Sigmoid colon (tissue), 7 donors: ENCODE measurements around the gene NSMF. TPM values are rescaled to one million over a fixed set of nuclear protein-coding genes. Genes with fewer than 3 reads are reported as not detected.
A peak's percentile ranks its signal among the peaks of the same experiment; 100 is the strongest.

Experiments
- DNase-seq: peaks from one replicate; pipeline ENCODE4 v3.0.0-alpha.2; 2019
- H3K27ac ChIP-seq, 4 donors: fragments of 200-600 bp; sonication (generic); one replicate each; pipeline ENCODE4 v1.5.1; 2016 to 2019; ENCODE audit warnings: mild to moderate bottlenecking in 1 of 4
- H3K27me3 ChIP-seq, 3 donors: fragments of 200-600 bp; sonication (generic); one replicate each; pipeline ENCODE4 v1.5.1; 2019; ENCODE audit warnings: mild to moderate bottlenecking in 1 of 3
- H3K36me3 ChIP-seq, 4 donors: fragments of 200-600 bp; sonication (generic); one replicate each; pipeline ENCODE4 v1.5.1; 2016 to 2019
- H3K4me1 ChIP-seq, 4 donors: fragments of 200-600 bp; sonication (generic); one replicate each; pipeline ENCODE4 v1.5.1; 2017 to 2019
- H3K4me3 ChIP-seq, 4 donors: fragments of 200-600 bp; sonication (generic); one replicate each; pipeline ENCODE4 v1.5.1; 2017 to 2019; ENCODE audit warnings: mild to moderate bottlenecking in 2 of 4, moderate library complexity in 1 of 4
- H3K9me3 ChIP-seq, 4 donors: fragments of 200-600 bp in 3 of 4; sonication (generic) in 3 of 4; one replicate each; pipeline versions ENCODE4 v1.5.1 to v1.6.1; 2013 to 2019
- CTCF ChIP-seq, 4 experiments: fragments of 450-650 bp in 3 of 4; fragments of 200-600 bp in 1 of 4; IDR thresholded peaks; one replicate each; pipeline ENCODE4 v1.5.1; 2016 to 2019; ENCODE audit warnings: antibody characterized with exemption in 4 of 4, mild to moderate bottlenecking in 3 of 4, moderate library complexity in 2 of 4
- EP300 ChIP-seq, 4 donors: sonication (generic); formaldehyde crosslinking; IDR thresholded peaks; one replicate each; pipeline ENCODE4 v1.6.1; 2017; ENCODE audit warnings: antibody characterized with exemption in 4 of 4
- POLR2A ChIP-seq, 2 donors: fragments of 450-650 bp; IDR thresholded peaks; one replicate each; pipeline ENCODE4 v1.6.1; 2016; ENCODE audit warnings: antibody characterized with exemption in 2 of 2, mild to moderate bottlenecking in 2 of 2, moderate library complexity in 2 of 2
- POLR2AphosphoS5 ChIP-seq, 4 donors: sonication (generic); formaldehyde crosslinking; IDR thresholded peaks; one replicate each; pipeline ENCODE4 v1.6.1; 2017; ENCODE audit warnings: antibody characterized with exemption in 4 of 4
- WGBS, 2 donors: extraction: QIAGEN DNeasy Blood & Tissue Kit; methylation state at CpG; one replicate each; pipeline ENCODE4 v1.1.7; 2013; 5-methylcytosine and 5-hydroxymethylcytosine counted together
- intact Hi-C: fragments of 100-400 bp; cut with DNase I; formaldehyde crosslinking; loops from one replicate; pipeline ENCODE4 v1.15.1; 2023
- polyA plus RNA-seq, 3 donors: library from polyadenylated mRNA; stranded (reverse); fragments of 200-250 nt; gene quantifications; one replicate each; pipeline ENCODE4 v1.2.3, GENCODE V29; 2013
- total RNA-seq, 4 donors: library from RNA; depleted of rRNA; stranded (reverse); fragments of >200 nt; gene quantifications; one replicate each; pipeline ENCODE4 v1.1.0, GENCODE V29; 2016
- donor health status: healthy with polysubstance abuse.
- donor health status: Bipolar disorder and iron deficiency.
- donor health status: healthy.

NSMF gene
- total and polyA plus RNA-seq, 7 donors = 21.8 to 50.4 (median 31.2) TPM

- 2 to 9% methylated on average over 77 of the region's 77 CpGs for WGBS, 2 donors
- DNase-seq = peak; percentile 82
- Histone ChIP-seq H3K36me3 (no peaks in the 10 kb centered on the region), H3K4me1 (peaks cover 0 to 45% (median 29%) of the 10 kb centered on the region in 4 donors), H3K27me3 (no peaks in the 10 kb centered on the region), H3K4me3 (peak overlapping the region; percentile 37 to 94 (median 86)), H3K27ac (peak overlapping the region; percentile 72 to 77 (median 73)), H3K9me3 (no peaks in the 10 kb centered on the region)
- intact Hi-C loops = loop anchor here (1.0 to 5.0 kb wide), 3 partner anchors 21 to 101 kb away; partner anchors contain the start of gene NSMF
- TF ChIP-seq POLR2AphosphoS5 (IDR thresholded peaks at IDR 0.05) (no peak), POLR2A (IDR thresholded peaks at IDR 0.05) (no peak), CTCF (IDR thresholded peaks at IDR 0.05) (no peak), EP300 (IDR thresholded peaks at IDR 0.05) (no peak)
Observed at GRCh38 chr9:137423514-137424291, 35.4 kb downstream of the NSMF start.

DNA sequence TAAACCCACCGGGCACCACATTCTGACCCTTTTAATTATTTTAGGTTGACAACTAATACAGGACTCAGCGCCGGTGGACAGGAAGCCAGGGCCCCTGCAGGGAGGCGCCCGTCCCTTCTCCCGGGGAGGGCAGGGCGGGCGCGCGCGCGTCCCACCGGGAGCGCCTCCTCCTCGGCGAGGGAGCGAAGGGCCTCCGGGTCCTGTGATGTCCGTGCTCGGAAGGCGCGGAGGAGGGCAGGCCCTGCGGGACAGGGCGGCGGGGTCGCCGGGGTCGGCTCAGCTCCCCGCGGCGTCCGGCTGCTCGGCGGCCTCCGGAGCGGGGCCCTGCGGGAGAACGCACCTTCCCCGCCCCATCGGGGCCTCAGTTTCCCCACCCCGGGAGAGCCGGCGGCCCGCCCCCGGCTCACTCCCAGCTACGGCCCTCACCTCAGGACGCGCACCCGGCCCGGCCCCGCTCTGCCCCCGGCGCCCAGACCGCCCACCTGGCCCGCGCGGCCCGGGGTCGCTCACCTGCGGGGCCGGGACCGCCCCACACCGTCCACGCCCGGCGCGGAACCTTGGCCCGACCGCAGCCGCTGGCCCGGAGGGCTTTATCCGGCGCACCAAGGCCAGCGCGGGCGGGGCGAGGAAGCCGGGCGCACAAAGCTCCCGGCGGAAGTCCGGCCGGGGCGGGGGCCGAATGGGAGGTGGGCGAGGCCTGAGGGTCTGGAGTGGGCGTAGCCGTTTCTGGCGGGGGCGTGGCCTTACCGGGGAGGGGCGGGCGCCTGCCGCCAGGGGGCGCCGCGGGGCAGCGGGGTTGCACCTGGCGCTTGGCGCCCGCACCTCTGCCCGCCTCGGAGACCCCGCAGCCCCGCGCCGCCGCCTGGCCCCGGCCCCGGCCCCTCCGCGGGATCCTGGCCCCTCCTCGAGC, 36.3 kb downstream of the NSMF start, which contains the start of the genes EXD3 and NOXA1:
EXD3 (minus strand) TSS at position 559 of the 910 bp plus-strand sequence. CDS start 27,805 bp downstream, outside the sequence.
NOXA1 (plus strand) TSS at position 790 of the 910 bp plus-strand sequence. CDS start 137 bp downstream, outside the sequence.
- H3K9me3 ChIP-seq = no peaks in the 10 kb centered on the region
- intact Hi-C loops = loop anchor here (1.0 to 5.0 kb wide), 2 partner anchors 34 to 101 kb away; partner anchors contain the start of gene NSMF
- H3K36me3 ChIP-seq = no peaks in the 10 kb centered on the region
- peaks cover 0 to 45% (median 30%) of the 10 kb centered on the region in 4 donors for H3K4me1 ChIP-seq
- WGBS, 2 donors = 1% methylated on average over 113 of the region's 113 CpGs
- no peaks in the 10 kb centered on the region for H3K27me3 ChIP-seq
- no peak for TF ChIP-seq POLR2A (IDR thresholded peaks at IDR 0.05)
- no peak for TF ChIP-seq EP300 (IDR thresholded peaks at IDR 0.05)
- TF ChIP-seq POLR2AphosphoS5 (IDR thresholded peaks at IDR 0.05) = peak in 3 of 4 donors; percentile 51 to 68 (median 61)
- TF ChIP-seq CTCF (IDR thresholded peaks at IDR 0.05) = peak in 2 of 4 experiments; percentile 22 to 66
- peak within 1 kb of the TSS; percentile 72 to 77 (median 73) for H3K27ac ChIP-seq
- peak; percentile 96 for DNase-seq
- H3K4me3 ChIP-seq = peak within 1 kb of the TSS; percentile 37 to 94 (median 86)

DNA sequence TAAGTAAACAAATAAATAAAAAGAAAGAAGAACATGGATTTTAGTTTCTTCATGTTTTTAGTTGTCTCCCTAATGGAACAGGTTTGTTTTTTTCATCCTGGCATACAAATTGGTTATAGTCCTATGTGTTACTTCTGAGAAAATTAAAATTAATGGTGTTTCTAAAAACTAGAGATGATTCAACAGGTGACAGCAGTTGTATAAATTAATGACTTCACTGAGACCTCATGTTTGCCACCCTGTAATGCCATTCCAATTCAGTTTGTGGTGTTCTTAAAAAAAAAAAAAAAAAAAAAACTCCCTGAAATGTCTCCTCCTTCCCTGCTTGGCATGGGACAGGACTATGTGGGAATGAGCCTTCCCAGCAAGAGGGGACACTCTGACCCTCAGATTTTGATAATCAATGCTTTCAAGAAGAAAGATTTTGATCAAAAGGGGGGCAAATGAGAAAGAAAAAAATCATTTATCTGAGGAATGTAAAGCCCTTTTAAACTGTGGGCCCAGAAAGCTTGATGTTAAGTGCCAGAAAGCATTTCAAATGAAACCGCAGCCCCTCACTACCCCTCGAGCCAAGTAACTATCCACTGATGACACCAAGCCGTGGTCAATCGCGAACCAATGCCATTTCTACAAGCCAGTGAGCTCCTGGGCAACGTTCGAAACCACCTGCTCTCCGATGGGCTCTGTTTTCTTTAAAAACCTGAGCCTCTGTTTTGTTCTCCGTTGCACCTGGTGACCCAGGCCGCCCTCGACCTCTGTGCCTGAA, 37.1 kb downstream of the NSMF start:
- intact Hi-C loops = loop anchor here (5.0 kb wide), 1 partner anchor 35 kb away; the partner anchor contains the start of gene NSMF
- TF ChIP-seq CTCF (IDR thresholded peaks at IDR 0.05) (no peak), POLR2AphosphoS5 (IDR thresholded peaks at IDR 0.05) (no peak), POLR2A (IDR thresholded peaks at IDR 0.05) (no peak), EP300 (IDR thresholded peaks at IDR 0.05) (no peak)
- peak overlapping the region; percentile 34 to 94 (median 86) for H3K4me3 ChIP-seq
- no peaks in the 10 kb centered on the region for H3K9me3 ChIP-seq
- 1 to 4% methylated on average over 11 of the region's 11 CpGs for WGBS, 2 donors
- peak overlapping the region; percentile 34 to 77 (median 70) for H3K27ac ChIP-seq
- H3K27me3 ChIP-seq = no peaks in the 10 kb centered on the region
- peak; percentile 37 for DNase-seq
- H3K4me1 ChIP-seq = peaks cover 0 to 45% (median 34%) of the 10 kb centered on the region in 4 donors
- no peaks in the 10 kb centered on the region for H3K36me3 ChIP-seq
